K562 (cell line): Measurements from ENCODE around the gene SIM1.

Experiments used
- ZNF431 ChIP-seq: sonication (generic); formaldehyde crosslinking; IDR thresholded peaks from 2 replicates; pipeline ENCODE4 v1.8.0; 2022; ENCODE audit warnings: mild to moderate bottlenecking, missing genetic modification reagents
- TF ChIP-seq, protein P1 (sequence below): fragments of 450-650 bp; IDR thresholded peaks from 2 replicates; pipeline ENCODE4 v1.6.1; 2016; ENCODE audit warnings: missing biosample characterization, missing genetic modification characterization

DNA sequence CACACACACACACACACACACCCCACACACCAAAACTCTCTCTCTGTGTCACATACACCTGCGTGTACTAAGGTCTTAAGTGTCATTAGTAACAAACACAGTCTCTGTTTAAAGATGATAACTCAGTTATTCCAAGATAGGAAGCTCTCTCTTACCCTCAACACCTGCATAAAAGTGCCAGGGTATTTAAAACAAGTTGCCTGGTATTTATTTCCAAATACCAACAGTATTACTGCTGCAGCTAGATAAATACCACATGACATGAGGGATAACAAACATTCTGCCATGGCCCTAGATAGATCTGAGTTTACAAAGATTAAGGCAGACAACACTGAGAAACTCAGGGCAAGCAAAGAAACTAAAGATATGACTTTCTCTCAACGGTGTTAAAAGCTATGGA is 118.5 kb downstream of the SIM1 start:
- TF ChIP-seq, protein P1, sequence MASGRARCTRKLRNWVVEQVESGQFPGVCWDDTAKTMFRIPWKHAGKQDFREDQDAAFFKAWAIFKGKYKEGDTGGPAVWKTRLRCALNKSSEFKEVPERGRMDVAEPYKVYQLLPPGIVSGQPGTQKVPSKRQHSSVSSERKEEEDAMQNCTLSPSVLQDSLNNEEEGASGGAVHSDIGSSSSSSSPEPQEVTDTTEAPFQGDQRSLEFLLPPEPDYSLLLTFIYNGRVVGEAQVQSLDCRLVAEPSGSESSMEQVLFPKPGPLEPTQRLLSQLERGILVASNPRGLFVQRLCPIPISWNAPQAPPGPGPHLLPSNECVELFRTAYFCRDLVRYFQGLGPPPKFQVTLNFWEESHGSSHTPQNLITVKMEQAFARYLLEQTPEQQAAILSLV (tag): no peak
- no peak for TF ChIP-seq ZNF431 (CRISPR knock-in tag)
